COLO668 (cell line): Measurements from ENCODE around the gene PPP1R7.

Experiments
- DNase-seq: peaks from one replicate; lab custom pipeline; 2025; ENCODE audit not compliant: unreplicated experiment; lab: John Stamatoyannopoulos, UW

PPP1R7 gene

DNA sequence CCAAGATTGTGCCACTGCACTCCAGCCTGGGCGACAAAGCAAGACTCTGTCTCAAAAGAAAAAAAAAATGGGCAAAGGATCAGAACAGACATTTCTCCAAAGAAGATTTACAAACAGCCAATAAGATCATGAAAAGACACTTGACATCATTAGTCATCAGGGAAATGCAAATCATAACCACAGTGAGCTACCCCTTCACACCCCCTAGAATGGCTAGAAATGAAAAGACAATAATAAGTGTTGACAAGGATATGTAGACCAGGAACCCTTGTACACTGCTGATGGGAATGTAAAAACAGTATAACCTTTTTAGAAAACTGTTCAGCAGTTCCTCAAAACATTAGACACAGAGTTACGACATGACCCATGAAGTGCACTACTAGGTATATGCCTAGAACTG, 29.8 kb upstream of the PPP1R7 start:
- no peak for DNase-seq

DNA sequence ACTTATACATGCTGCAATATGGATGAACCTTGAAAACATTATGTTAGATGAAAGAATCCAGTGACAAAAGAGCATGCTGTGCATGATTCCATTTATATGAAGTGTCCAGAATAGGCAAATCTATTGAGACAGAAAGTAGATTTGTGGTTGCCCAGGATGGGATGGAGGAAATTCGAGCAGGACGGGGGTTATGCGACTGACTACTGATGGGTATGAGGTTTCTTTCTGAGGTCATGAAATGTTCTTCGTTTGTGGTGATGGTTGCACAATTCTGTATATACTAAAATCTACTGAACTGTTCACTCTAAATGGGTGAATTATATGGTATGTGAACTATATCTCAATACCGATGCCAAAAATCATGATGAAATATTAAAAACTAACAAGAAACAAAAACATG, 29.3 kb upstream of the PPP1R7 start:
- DNase-seq, result no peak

DNA sequence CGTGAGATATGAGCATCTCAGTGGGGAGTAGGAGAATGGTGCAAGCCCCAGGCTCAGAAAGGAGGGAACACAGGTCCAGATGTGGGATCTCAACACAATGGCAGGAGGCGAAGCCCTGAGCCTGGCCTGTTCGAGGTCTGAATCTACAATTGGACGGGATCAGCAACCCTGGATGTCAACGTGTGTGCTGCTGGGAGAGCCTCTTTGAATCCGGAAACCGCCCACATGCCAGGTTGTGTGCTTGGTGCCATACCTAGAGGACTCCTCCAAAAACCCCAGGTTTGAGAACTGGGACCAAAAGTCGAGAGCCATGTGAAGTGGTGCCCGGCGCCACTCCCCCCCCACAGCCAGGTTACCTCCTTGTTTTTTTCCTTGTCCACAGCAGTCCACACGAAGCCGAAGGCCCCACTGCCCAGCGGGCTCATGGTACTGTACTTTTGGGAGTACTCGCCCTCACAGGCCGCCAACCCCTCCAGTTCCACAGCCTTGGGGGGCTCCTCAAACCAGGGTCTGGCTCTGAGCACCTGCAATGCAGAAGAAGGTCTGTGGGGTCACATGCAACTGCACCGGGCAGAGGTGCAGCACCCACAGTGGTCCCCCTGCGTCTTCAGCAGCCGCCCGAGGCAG, 27.8 kb upstream of the PPP1R7 start:
- no peak for DNase-seq

DNA sequence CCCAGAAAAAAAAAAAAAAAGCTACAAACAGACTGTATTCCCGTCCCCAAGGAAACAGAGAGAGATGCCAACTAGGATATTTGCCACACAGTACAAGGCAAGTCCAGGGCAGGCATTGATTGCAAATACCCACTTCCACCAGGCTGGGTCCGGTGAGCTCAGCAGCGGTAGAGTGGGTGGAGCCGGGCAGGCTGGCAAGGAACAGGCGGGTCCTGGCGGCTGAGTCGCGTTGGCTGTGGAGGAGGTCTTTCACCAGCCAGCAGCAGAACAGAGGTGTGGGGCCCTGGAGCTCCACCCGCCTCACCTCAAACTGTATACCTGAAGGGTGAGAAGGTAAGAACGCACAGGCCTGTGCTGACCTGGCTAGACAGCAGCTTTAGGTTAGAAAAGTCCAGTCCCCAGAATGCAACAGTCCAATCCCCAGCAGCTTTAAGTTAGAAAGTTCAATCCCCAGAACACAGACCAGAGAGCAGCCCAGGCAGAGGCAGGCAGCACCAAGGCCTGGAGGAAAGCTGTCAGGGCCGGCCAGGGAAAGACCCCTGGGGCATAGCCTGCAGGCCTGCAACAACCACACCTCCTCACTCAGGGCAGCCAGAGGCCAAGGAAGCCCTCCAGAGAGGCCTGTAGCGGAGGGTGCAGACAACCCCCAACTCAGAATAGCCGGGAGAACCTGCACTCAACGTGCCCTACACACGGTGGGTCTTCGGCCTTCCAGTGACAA, 26.3 kb upstream of the PPP1R7 start:
- no peak for DNase-seq

DNA sequence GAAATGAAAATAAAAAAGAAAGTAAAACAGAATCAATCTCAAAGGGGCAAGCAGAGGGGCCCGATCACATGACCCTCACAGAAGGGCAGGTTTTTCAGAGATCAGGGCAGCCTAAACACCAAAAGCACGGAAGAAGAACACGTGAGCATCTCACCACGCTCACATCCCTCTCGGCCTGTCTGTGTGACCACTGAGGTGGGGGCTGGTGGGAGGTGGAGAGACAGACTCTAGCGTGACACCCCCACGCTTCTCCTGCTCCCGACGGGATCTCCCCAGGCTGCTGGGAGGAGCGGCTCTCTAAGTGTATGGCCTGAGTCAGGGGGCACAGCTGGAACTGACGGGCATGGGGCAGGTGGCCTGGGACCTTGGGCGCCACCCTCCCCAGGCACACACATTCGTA, 24.6 kb upstream of the PPP1R7 start:
- DNase-seq, result no peak

DNA sequence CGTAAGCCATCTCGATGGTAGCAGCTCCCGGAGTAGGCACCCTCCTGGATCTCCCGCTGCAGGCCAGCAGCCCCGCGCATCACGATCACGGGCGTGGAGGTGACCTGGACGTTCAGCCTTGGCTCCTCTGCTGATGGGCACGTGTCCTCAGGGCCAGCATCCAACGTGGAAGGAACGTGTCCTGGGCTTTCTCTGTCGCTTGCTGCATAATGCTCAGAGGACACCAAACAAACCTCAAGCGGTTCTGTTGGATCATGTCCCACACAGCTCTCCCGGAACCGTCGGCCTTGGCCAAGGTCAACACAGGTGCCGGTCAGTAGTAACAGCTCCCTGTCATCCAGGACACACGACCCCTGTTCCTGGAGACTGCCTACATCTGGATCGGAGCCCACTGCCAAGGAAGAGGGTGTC, 24.1 kb upstream of the PPP1R7 start:
- DNase-seq, result no peak

DNA sequence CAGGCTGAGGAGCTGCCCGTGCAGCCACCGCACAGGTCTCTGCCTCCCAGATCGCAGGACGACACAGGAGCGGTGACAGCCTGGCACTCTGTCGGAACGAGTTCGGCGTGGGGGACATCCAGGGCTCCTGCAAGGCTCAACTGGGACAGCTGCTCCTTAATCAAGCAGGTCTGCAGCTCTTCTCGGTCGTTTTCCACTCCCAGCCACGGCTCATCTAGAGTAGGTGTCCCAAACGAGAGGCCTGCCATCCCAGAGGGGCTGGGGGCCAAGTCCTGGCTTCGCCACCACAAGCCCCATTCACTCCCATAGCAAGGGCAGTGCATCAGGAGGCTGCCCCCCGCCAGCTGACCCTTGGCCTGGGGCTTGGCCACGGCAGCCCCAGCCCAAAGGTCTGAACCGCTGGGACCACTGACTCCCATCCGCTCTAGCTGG, 23.5 kb upstream of the PPP1R7 start:
- no peak for DNase-seq

DNA sequence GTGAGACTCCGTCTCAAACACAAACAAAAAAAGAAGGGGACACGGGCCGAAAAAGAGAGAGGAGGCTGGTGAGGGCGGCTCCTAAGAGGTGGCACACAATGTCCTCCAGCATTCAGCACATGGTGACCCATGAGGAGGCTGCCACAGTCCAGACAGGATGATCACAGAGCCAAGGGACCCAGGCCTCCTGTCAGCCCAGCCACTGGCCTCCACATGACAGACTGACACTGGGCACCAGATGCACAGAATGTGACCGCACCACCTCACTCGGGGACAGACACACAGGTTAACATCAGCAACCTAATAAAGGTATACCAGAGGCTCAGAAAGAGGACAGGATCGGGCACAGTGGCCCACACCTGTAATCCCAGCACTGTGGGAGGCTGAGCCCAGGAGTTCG, 22.0 kb upstream of the PPP1R7 start:
- DNase-seq, result no peak

DNA sequence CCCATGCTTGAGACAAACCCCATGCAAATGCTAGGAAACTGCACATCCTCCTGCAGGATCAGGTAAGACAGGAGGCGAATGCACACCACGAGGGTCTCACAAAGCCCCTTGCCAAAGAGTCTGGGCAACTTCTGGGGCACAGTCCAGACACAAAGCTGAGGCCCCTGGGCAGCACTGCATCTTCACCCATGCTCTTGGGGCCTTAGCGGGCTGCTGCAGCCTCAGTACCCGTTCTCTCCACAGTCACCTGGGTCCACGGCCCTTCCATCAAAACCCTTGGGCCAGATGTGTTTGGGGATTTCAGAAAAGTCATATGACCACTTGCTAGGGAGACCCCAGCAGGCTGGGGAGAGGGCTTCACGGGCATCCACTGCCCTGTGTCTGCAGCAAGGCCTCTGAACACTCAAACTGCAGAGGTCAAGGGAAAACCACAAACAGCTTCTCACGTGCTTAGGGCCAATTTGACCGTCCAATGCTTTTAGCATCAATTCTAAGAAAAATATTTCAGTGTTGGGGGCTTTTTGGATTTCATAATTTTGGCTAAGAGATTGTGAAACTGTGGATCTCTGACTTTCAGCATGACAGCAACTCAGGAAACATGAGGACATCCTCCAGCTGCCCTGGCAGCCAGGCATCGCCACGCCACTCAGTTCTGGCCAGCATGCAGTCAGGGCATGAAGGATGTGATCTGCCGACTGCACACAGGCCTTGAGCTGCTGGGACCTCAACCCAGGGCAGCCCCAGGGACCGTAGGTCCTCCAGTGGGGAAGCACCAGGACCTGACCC, 21.0 kb upstream of the PPP1R7 start:
- DNase-seq, result no peak

DNA sequence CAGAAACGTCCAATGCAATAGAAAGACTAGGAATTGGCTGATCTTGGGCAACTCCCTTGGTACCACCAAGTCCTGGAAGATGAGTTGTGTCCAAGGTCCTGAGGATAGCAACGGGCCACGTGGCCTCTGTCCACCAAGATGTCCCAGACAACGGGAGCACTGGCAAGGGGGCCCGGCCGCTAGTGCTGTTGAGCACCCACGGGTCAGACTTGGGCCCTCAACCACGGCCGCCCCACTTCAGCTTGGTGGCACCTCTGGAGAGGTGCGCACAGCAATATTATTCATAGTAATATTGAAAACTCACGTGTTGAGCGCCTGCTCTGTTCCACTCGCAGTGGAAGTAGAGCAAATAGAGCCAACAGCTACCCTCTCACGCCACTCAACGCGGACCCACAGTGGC, 20.0 kb upstream of the PPP1R7 start:
- no peak for DNase-seq

DNA sequence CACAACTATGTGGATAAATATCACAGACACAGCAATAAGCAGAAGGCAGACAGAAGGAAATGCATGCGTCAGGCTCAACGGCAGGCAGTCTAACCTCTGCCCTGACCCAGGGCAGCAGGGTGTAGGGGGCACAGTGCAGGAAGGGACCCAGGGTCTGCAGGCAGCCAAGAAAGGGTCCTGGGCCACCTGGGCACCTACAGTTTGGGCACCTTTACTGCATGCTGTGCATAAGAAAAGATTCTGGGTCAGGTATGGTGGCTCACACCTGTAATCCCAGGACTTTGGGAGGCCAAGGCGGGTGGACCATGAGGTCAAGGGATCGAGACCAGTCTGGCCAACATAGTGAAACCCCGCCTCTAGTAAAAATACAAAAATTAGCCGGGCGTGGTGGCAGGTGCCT, 18.7 kb upstream of the PPP1R7 start:
- DNase-seq, result no peak

DNA sequence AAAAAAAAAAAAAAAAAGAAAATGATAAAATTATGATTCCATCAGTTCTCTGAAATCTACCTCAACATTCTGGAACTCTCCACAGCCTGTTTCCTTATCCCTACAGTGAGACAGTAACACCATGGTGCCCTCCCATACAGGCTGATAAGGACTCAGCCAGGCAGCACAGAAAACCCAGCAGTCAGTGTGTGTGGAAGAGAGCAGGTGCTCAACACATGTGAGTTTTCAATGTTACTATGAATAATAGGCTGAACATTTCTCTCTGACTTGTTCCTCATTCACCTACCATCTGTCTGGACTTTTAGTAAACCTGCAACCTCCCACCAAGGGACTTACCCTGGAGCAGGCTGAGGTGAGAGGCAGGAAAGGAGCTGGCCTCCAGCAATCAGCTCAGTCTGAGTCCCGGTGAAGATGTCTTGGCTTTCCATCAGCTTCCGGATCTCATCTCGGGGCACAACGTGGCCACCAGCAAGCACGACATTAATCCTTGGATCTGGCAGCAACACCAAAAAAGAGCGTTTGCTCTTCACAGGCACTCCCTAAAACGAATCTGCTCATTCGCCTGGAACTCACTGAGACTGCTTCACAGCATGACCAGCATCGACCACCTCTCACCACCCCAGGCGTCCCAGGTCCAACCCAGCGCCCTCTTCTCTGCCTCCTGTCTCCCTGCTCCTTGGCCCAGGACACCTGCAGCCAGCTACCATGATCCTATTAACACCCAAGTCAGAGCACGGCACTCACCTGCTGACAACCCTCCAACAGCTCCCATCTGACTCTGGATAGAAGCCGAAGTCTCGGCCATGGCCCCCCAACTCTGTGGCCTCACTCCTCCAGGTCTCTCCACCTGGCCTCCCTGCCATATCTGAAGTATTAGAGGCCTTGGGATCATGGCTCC, 17.5 kb upstream of the PPP1R7 start:
- no peak for DNase-seq

DNA sequence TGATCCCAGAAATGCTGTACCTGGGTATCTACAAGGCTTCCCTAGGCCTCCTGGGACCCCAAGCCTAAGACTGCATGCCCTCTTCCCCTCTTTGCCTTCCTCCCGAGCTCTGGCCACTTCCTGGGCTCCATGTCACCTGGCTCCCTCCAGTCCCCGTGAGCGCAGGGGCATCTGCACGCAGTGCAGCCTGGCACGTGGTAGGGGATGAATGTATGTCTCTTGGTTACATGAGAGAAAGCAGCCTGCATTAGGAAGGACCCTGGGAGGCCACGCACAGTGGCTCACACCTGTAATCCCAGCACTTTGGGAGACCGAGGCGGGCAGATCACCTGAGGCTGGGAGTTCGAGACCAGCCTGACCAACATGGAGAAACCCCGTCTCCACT, 16.8 kb upstream of the PPP1R7 start:
- no peak for DNase-seq

DNA sequence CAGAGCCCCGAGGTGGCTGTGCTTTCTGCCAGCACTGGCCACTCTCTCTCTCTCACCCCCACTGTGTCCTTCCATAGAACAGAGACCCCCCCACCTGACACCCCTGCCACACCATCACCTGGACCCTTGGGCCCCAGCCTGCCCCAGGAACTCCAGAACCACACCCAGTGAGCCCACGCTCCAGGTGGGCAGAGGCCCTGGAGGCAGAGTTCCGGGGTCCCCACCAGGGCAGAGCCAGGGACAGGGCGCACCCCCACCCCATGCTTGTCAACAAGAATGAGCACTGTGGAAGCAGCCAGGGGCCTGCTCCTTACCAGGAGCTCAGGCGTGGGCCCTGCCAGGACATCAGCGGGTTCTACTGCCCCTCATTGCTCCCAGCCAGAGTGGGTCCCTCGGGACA, 15.6 kb upstream of the PPP1R7 start:
- DNase-seq, result no peak

DNA sequence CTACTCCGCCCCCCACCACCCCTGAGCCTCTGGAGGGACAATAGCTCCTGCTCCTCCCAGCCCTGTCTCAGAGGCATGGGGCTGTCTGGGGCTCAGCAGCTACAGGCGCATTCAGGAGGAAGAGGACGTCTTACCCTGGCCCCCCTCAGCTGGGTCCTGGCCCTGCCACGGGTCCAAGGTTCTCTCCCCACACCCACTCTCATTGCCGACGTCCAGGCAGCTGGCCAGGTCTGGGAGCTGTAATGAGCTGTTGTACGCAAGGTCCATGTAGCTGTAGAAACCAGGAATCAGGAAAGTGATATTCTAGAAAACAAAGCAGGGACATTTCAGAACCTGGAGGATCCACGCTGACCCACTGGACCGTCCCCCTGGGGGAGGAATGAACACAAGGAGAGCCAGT, 14.5 kb upstream of the PPP1R7 start:
- no peak for DNase-seq

DNA sequence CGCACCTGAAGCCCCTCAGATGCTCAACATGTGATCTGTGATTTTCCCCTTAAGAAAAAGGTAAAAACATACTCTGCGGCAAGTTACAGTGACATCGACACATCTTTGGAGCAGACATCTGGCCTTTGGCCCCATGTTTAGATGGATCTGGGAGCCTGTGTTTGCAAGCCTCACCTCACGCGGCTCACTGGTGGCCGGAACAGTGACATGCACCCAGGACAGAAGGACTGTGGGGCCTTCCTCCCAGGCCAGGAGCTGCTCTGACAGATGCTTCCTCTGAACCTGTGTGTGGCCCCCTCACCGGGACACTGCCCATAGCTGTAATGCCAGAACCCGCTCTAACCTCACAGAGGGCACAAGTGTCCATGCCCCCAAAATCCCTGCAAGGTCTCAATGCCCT, 14.1 kb upstream of the PPP1R7 start:
- no peak for DNase-seq

DNA sequence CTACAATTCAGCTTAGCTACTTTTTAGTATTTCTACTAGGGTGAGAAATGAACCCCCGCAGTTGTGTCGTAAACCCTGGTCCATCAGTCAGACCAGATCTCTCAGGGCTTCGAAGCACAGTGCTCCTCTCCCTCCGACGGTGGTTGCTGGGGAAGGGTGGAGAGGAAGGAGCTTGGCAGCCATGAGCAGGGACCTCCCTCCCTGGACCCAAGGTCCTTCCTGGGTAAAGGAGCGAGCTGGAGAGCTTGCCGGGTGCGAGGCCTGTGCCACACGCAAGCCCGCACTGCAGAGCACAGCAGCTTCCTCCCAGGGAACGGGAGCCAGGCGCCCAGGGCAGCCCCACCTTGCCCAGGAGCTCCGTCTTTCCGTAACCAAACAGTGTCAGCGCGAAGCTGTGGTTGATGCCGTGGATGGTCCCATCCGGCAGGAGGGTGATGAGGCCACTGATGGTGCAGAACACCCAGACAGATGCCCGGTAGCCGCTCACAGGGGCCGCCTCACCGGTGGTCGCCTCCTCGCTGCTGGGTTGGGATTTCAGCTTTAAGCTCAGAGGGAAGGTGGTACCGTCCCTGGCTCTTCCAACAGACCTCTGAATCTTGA, 13.5 kb upstream of the PPP1R7 start:
- no peak for DNase-seq

DNA sequence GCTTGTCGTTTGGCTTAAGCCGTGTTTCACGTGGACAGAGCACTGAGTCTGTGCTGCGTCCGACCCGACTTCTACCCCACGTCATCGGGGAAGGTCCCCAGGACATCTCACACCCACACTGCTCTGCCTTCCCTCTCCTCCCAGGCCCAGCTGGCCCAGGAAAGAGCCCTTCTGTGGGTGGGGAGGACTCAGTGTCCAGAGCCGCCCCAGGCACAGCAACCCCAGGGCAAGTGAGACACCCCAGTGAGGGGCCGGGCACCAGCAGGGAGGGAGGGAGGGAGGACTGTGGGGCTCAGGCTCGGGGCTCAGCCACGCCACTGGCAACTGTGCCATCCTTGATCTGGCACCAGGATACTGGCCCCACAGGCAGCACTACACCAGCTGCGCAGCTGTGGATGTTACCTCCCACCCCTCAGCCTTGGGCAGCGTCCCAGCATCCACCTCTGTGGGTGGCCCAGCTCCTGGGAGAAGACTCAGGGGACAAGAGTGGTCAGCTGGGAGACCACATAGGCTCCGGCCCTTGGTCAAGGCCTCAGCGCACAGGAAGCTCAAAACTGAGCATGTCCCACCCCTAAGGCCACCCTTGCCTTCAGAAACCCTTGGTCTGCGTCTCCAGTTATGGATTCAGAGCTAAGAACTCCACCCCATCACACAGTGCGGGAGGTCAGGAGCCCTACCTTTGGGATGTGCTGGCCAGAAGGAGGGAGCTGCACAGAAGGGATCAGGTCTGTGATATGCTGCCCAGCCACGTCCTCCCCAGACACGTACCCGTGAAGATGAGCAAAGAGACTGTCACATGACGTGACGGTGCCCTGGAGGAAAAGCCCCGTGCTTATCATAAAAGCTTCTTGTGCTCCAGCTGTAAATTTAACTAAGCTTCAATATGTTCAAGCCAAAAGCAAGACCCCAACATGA, 12.7 kb upstream of the PPP1R7 start:
- no peak for DNase-seq

DNA sequence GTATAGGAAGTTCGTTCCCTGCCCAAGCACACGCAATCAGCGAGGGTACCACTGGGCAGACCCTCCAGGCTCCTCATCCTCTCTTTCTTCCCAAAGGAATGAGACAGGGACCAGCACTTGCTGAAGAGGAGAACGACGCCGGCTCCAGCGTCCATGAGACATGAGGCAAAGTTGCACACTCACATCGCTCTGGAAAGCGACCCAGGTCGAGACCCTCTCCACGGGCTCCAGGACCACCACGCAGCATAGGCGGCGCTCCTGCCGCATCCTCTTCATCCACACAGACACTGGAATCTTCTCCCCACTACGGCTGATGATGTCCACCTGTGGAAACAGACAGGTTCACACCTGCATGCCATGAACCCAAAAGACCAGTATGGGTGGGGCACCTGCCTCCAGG, 11.8 kb upstream of the PPP1R7 start:
- no peak for DNase-seq
